K562 (cell line): ENCODE results near the gene HGF. TPM values are rescaled to one million over a fixed set of nuclear protein-coding genes. Genes with fewer than 3 reads are reported as not detected.

ENCODE experiments used
- ATAC-seq: fragments of 200-7000 bp; cut with Tn5 transposase; 3 replicates; pipeline ENCODE4 v1.9.1; 2020; ENCODE audit warnings: moderate library complexity
- BruUV-seq: library from RNA; stranded (reverse); fragments of 400-500 nt; replicated peaks from 2 replicates; lab custom pipeline; 2021; lab: Mats Ljungman, UMichigan
- CTCF ChIA-PET: fragments of 300-600 bp; formaldehyde crosslinking; extraction: SDS; loops from one replicate; lab custom pipeline; 2021; ENCODE audit warnings: low intra/inter-chr PET ratio; lab: Yijun Ruan, JAX
- POLR2A ChIA-PET: fragments of 300-600, 350-650 bp; sonication (Branson Sonifier 250); formaldehyde crosslinking; extraction: SDS; loops from one replicate; lab custom pipeline; 2021; ENCODE audit warnings: antibody characterized with exemption, inconsistent platforms; lab: Yijun Ruan, JAX
- DNase-seq, 4 experiments: peaks; one replicate each; pipeline versions ENCODE4 v3.0.0 to v3.0.0-alpha.2; 2011 to 2018; ENCODE audit warnings: low spot score in 3 of 4, mixed read lengths in 3 of 4; ENCODE audit errors: extremely low read depth in 1 of 4
- FAIRE-seq: peaks from 2 replicates; lab custom pipeline; 2011; peaks lifted over from hg19 to GRCh38; lab: Jason Lieb, UNC
- H2AFZ ChIP-seq: 2 replicates; pipeline ENCODE4 v1.6.0; 2011; ENCODE audit warnings: low read depth, low read length, control low read depth, inconsistent platforms
- H3K27ac ChIP-seq: fragments of 200-600 bp; 3 replicates; pipeline ENCODE4 v1.8.0; 2011; ENCODE audit warnings: low read depth, mild to moderate bottlenecking, control low read depth, inconsistent platforms, low read length, moderate library complexity, mixed read lengths; ENCODE audit errors: extremely low read depth
- H3K27me3 ChIP-seq, 2 experiments: fragments of 300-600 bp in 1 of 2; 2 replicates in 1 of 2; 3 replicates in 1 of 2; pipeline versions ENCODE4 v1.6.0 to v1.8.0; 2011; ENCODE audit warnings: inconsistent platforms in 2 of 2, low read length in 2 of 2, mild to moderate bottlenecking in 1 of 2, mixed read lengths in 1 of 2, moderate library complexity in 1 of 2; ENCODE audit not compliant: control insufficient read depth in 2 of 2, insufficient read depth in 2 of 2
- H3K36me3 ChIP-seq: fragments of 300-600 bp; 3 replicates; pipeline ENCODE4 v1.8.0; 2011; ENCODE audit warnings: mild to moderate bottlenecking, low read length, inconsistent platforms; ENCODE audit not compliant: control insufficient read depth, insufficient read depth
- H3K4me1 ChIP-seq, 2 experiments: fragments of 200-600 bp in 1 of 2; replicated peaks in 1 of 2; 2 replicates in 1 of 2; 3 replicates in 1 of 2; pipeline versions ENCODE4 v1.5.1 to v1.8.0; 2011; ENCODE audit warnings: inconsistent platforms in 2 of 2, low read length in 2 of 2, mild to moderate bottlenecking in 1 of 2, mixed read lengths in 1 of 2, moderate library complexity in 1 of 2; ENCODE audit not compliant: control insufficient read depth in 2 of 2, insufficient read depth in 2 of 2
- H3K4me2 ChIP-seq: 2 replicates; pipeline ENCODE4 v1.6.1; 2011; ENCODE audit warnings: low read length, control low read depth, inconsistent platforms, mixed read lengths; ENCODE audit not compliant: insufficient read depth
- H3K4me3 ChIP-seq: fragments of 200-600 bp; sonication (generic), shearing (Covaris generic); 2 replicates; pipeline ENCODE4 v1.5.1; 2016; ENCODE audit warnings: control low read depth, inconsistent platforms
- H3K79me2 ChIP-seq: fragments of 200-600 bp; 3 replicates; pipeline ENCODE4 v1.8.0; 2011; ENCODE audit warnings: low read length, inconsistent platforms; ENCODE audit not compliant: control insufficient read depth, insufficient read depth
- H3K9ac ChIP-seq, 2 experiments: 2 replicates each; pipeline versions ENCODE4 v1.6.0 to v1.6.1; 2011; ENCODE audit warnings: low read depth in 2 of 2, low read length in 2 of 2, control low read depth in 1 of 2, inconsistent platforms in 1 of 2, mild to moderate bottlenecking in 1 of 2, mixed read lengths in 1 of 2; ENCODE audit not compliant: insufficient read depth in 1 of 2
- H3K9me1 ChIP-seq: one replicate; pipeline ENCODE4 v1.6.0; 2011; ENCODE audit warnings: inconsistent platforms, mild to moderate bottlenecking, low read length, moderate library complexity; ENCODE audit not compliant: control insufficient read depth, insufficient read depth
- H3K9me3 ChIP-seq: replicated peaks from 2 replicates; pipeline ENCODE4 v1.5.1; 2011; ENCODE audit warnings: low read depth, low read length, inconsistent platforms; ENCODE audit not compliant: control insufficient read depth, insufficient read depth
- H4K20me1 ChIP-seq: replicated peaks from 2 replicates; pipeline ENCODE4 v1.6.1; 2011; ENCODE audit warnings: low read length, inconsistent platforms, mixed read lengths; ENCODE audit not compliant: control insufficient read depth, insufficient read depth
- ARHGAP35 ChIP-seq: fragments of 450-650 bp; IDR thresholded peaks from 2 replicates; pipeline ENCODE4 v1.6.1; 2018; ENCODE audit not compliant: partially characterized antibody
- BACH1 ChIP-seq: fragments of 200-800 bp; sonication (Bioruptor generic); IDR thresholded peaks from 2 replicates; pipeline ENCODE4 v1.6.1; 2016; ENCODE audit warnings: missing genetic modification characterization, missing compliant biosample characterization
- MBD1 ChIP-seq: fragments of 250-450 bp; sonication (Bioruptor Pico); IDR thresholded peaks from 2 replicates; pipeline ENCODE4 v1.8.0; 2022; ENCODE audit warnings: inconsistent platforms
- MTF1 ChIP-seq: fragments of 250-450 bp; sonication (Bioruptor Pico); IDR thresholded peaks from 2 replicates; pipeline ENCODE4 v1.9.0; 2021; ENCODE audit warnings: moderate library complexity, mild to moderate bottlenecking, inconsistent platforms, borderline replicate concordance
- ZBTB33 ChIP-seq: sonication (generic); formaldehyde crosslinking; IDR thresholded peaks from 2 replicates; pipeline ENCODE4 v1.8.1; 2023; ENCODE audit warnings: mild to moderate bottlenecking, missing genetic modification reagents
- ZNF121 ChIP-seq: sonication (generic); formaldehyde crosslinking; conservative IDR thresholded peaks from 2 replicates; pipeline ENCODE4 v1.8.0; 2022; ENCODE audit warnings: missing genetic modification reagents
- WGBS: fragments of 100-300 bp; shearing (Covaris generic); methylation state at CpG from one replicate; pipeline ENCODE4 v1.1.6; 2016; ENCODE audit warnings: low coverage, mixed read lengths; ENCODE audit not compliant: insufficient coverage; ENCODE audit errors: missing lambda C conversion rate; 5-methylcytosine and 5-hydroxymethylcytosine counted together
- in situ Hi-C: fragments of 300-500 bp; cut with MboI; formaldehyde crosslinking; loops from 4 replicates; pipeline ENCODE4 v1.15.0; 2018; ENCODE audit warnings: inconsistent platforms, mixed read lengths
- intact Hi-C: fragments of 100-400 bp; cut with micrococcal nuclease; formaldehyde crosslinking; loops from 2 replicates; pipeline ENCODE4 v1.14.2; 2022
- polyA plus RNA-seq, 8 experiments: library from polyadenylated mRNA; depleted of rRNA in 4 of 8; stranded (reverse) in 5 of 8; unstranded in 3 of 8; fragments of >200 nt; fragmentation: Nextera tagmentation in 2 of 8; fragmentation: Illumina TruSeq in 1 of 8; extraction: Ambion mirVana in 2 of 8; extraction: Trizol in 1 of 8; gene quantifications; 2 replicates each; pipeline versions ENCODE4 v1.2.1 to v1.2.3, GENCODE V29; 2011 to 2014; ENCODE audit warnings: inconsistent platforms in 1 of 8, missing spikeins in 1 of 8
- total RNA-seq, 7 experiments: library from RNA; depleted of rRNA in 6 of 7; stranded (reverse); fragments of >200 nt in 6 of 7; fragmentation: Illumina TruSeq in 2 of 7; extraction: Trizol in 2 of 7; gene quantifications; 2 replicates each; pipeline versions ENCODE4 v1.2.1 to v1.2.3, GENCODE V29; 2011 to 2021; ENCODE audit warnings: low replicate concordance in 1 of 7
- TF ChIP-seq, protein P1 (sequence below): fragments of 450-650 bp; IDR thresholded peaks from 2 replicates; pipeline ENCODE4 v1.6.1; 2018; ENCODE audit not compliant: partially characterized antibody

The HGF gene
- total and polyA plus RNA-seq, 9 of the 15 experiments (the other 6 are each of a cell fraction or from before 2014, with no cell fraction given) = 0.02 TPM; not detected in 8

DNA sequence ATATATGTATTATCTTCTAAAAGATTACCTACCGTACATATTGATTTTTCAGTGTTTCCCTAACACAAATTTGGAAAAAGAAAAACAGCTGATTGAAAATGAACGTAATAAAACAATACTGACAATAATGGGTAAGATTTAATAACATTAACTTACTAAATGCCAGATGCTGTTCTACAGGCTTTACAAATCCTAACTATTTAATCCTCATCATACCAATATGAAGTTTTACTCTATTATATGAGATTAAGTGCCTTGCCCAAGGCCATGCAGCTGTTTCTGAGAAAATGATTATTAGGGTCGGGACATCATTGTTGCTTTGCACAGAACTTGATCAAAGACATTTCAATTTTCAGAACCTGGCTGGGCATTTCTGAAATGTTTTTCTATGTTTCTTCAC is 104.6 kb downstream of the HGF start (continued):
- TF ChIP-seq, protein P1, sequence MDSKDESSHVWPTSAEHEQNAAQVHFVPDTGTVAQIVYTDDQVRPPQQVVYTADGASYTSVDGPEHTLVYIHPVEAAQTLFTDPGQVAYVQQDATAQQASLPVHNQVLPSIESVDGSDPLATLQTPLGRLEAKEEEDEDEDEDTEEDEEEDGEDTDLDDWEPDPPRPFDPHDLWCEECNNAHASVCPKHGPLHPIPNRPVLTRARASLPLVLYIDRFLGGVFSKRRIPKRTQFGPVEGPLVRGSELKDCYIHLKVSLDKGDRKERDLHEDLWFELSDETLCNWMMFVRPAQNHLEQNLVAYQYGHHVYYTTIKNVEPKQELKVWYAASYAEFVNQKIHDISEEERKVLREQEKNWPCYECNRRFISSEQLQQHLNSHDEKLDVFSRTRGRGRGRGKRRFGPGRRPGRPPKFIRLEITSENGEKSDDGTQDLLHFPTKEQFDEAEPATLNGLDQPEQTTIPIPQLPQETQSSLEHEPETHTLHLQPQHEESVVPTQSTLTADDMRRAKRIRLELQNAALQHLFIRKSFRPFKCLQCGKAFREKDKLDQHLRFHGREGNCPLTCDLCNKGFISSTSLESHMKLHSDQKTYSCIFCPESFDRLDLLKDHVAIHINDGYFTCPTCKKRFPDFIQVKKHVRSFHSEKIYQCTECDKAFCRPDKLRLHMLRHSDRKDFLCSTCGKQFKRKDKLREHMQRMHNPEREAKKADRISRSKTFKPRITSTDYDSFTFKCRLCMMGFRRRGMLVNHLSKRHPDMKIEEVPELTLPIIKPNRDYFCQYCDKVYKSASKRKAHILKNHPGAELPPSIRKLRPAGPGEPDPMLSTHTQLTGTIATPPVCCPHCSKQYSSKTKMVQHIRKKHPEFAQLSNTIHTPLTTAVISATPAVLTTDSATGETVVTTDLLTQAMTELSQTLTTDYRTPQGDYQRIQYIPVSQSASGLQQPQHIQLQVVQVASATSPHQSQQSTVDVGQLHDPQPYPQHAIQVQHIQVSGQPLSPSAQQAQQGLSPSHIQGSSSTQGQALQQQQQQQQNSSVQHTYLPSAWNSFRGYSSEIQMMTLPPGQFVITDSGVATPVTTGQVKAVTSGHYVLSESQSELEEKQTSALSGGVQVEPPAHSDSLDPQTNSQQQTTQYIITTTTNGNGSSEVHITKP = no peak

DNA sequence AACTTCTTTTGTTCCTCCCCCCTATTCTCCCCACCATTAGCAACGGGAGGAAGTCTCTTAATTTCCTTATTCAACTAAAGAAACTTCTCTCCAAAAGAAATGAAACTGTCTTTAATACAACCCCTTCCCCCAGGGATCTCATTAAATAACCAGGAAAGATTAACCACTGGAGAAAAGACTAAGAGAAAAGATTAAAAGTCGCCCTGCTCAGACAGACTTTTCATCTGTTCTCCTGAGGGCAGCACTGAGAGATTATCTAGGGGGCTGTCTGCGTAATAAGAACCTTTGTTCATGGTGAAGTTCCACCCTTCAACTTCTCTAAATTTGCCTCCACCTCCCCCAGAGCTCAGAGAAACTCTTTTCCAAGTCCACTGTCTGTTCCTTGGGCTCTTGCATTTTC is 105.5 kb downstream of the HGF start:
- H3K27me3 ChIP-seq = no peaks in the 10 kb centered on the region
- WGBS = 0% methylated on average over 3 of the region's 3 CpGs
- H3K9me1 ChIP-seq = no peaks in the 10 kb centered on the region
- ChIA-PET CTCF (no interaction called here), POLR2A (no interaction called here)
- intact Hi-C loops = no loop called here
- no peak for DNase-seq
- H3K4me1 ChIP-seq = no peaks in the 10 kb centered on the region
- H3K36me3 ChIP-seq = no peaks in the 10 kb centered on the region
- no TSS peak for BruUV-seq
- H3K9me3 ChIP-seq = no peaks in the 10 kb centered on the region; the same call in 1 of the 2 replicates
- no peaks in the 10 kb centered on the region for H3K79me2 ChIP-seq
- no peak for ATAC-seq
- H3K4me3 ChIP-seq = no peak overlapping the region
- no peak overlapping the region for H3K4me2 ChIP-seq
- TF ChIP-seq ZNF121 (CRISPR knock-in tag) (no peak), MBD1 (no peak), ARHGAP35 (no peak), BACH1 (tag) (no peak), ZBTB33 (CRISPR knock-in tag) (no peak), MTF1 (CRISPR knock-in tag) (no peak)
- TF ChIP-seq, all 486 proteins: peak for 0
- no peak overlapping the region for H3K27ac ChIP-seq
- no peak overlapping the region for H2AFZ ChIP-seq
- H3K9ac ChIP-seq = no peak overlapping the region
- FAIRE-seq = no peak
- in situ Hi-C loops = no loop called here
- H4K20me1 ChIP-seq = no peaks in the 10 kb centered on the region
